ENCODE results near the gene SLC38A10.

Gene SLC38A10

GRCh38 chr17:81271226-81271625 lies 23.9 kb downstream of the SLC38A10 start:
- ChIA-PET CTCF (interaction anchor here (1.4 to 2.1 kb wide), 2 partner anchors 9 to 41 kb away, joined by 3 to 5 read pairs; no protein-coding TSS in a partner anchor), POLR2A (no interaction called here)
- TF ChIP-seq CTCF (IDR thresholded peaks at IDR 0.05; ENCODE audit: control extremely low read depth, extremely low read depth, low read depth, missing control alignments), result no peak

GRCh38 chr17:81270279-81270678 lies 24.8 kb downstream of the SLC38A10 start:
- TF ChIP-seq CTCF (IDR thresholded peaks at IDR 0.05; ENCODE audit: control extremely low read depth, extremely low read depth, low read depth, missing control alignments), result no peak
- ChIA-PET CTCF (interaction anchor here (1.0 to 2.1 kb wide), 3 partner anchors 8 to 356 kb away, joined by 3 to 5 read pairs (median 3); no protein-coding TSS in a partner anchor), POLR2A (no interaction called here)
- DNase-seq (ENCODE audit: extremely low spot score), result no peak

More at GRCh38 chr17:81271226-81271625, 23.9 kb downstream of the SLC38A10 start:
- DNase-seq (ENCODE audit: extremely low spot score), result no peak

- POLR2A ChIA-PET, result no interaction called here
- TF ChIP-seq CTCF (IDR thresholded peaks at IDR 0.05; ENCODE audit: control extremely low read depth, extremely low read depth, low read depth, missing control alignments), result no peak
- CTCF ChIA-PET, result interaction anchor here (1.1 to 1.2 kb wide), 2 partner anchors 216 to 217 kb away, joined by 3 read pairs; no protein-coding TSS in a partner anchor
- no peak for DNase-seq (ENCODE audit: extremely low spot score)
Observed at GRCh38 chr17:81267390-81268067, 27.6 kb downstream of the SLC38A10 start.

GRCh38 chr17:81265576-81265975 lies 29.5 kb downstream of the SLC38A10 start:
- CTCF ChIA-PET, result interaction anchor here (1.2 kb wide), 1 partner anchor 13 kb away, joined by 4 read pairs; no protein-coding TSS in a partner anchor
- POLR2A ChIA-PET, result interaction anchor here (0.6 kb wide), 1 partner anchor 583 kb away, joined by 6 read pairs; no protein-coding TSS in a partner anchor

GRCh38 chr17:81264640-81265039 lies 30.5 kb downstream of the SLC38A10 start:
- CTCF ChIA-PET, result no interaction called here
- TF ChIP-seq CTCF (IDR thresholded peaks at IDR 0.05; ENCODE audit: control extremely low read depth, extremely low read depth, low read depth, missing control alignments), result no peak
- POLR2A ChIA-PET, result no interaction called here
- no peak for DNase-seq (ENCODE audit: extremely low spot score)

More at GRCh38 chr17:81265576-81265975, 29.5 kb downstream of the SLC38A10 start:
- TF ChIP-seq CTCF (IDR thresholded peaks at IDR 0.05; ENCODE audit: control extremely low read depth, extremely low read depth, low read depth, missing control alignments), result no peak
- no peak for DNase-seq (ENCODE audit: extremely low spot score)

GRCh38 chr17:81263371-81264181 lies 31.5 kb downstream of the SLC38A10 start:
- no peak for TF ChIP-seq CTCF (IDR thresholded peaks at IDR 0.05; ENCODE audit: control extremely low read depth, extremely low read depth, low read depth, missing control alignments)
- no peak for DNase-seq (ENCODE audit: extremely low spot score)
- POLR2A ChIA-PET, result no interaction called here
- CTCF ChIA-PET, result interaction anchor here (0.7 to 2.1 kb wide), 4 partner anchors 8 to 221 kb away, joined by 3 to 9 read pairs (median 4); no protein-coding TSS in a partner anchor
